Naive thymus-derived CD8-positive, alpha-beta T cell (primary cell): Measurements from ENCODE around the gene DAPK2. TPM values are rescaled to one million over a fixed set of nuclear protein-coding genes. Genes with fewer than 3 reads are reported as not detected.
A peak's percentile ranks its signal among the peaks of the same experiment; 100 is the strongest.

Experiments used
- ATAC-seq, 2 donors: fragments of 150-1000 bp; cut with Tn5 transposase in 1 of 2; sonication (Bioruptor Pico), chemical (Tn5 transposase) in 1 of 2; 1 replicate in 1 of 2; 2 replicates in 1 of 2; pipeline ENCODE4 v1.10.0; 2021; ENCODE audit warnings: mild to moderate bottlenecking in 2 of 2, moderate library complexity in 2 of 2
- POLR2A ChIA-PET: fragments of 350-600 bp; sonication (Branson Sonifier 250); formaldehyde crosslinking; loops from one replicate; lab custom pipeline; 2021; ENCODE audit warnings: antibody characterized with exemption; lab: Charles Lee
- DNase-seq, 10 donors: peaks; one replicate each; pipeline versions ENCODE4 v3.0.0 to v3.0.0-alpha.2; 2020 to 2022
- H3K27ac Mint-ChIP-seq, 10 donors: one replicate each; pipeline ENCODE4 v1.8.0; 2020 to 2022; ENCODE audit warnings: mild to moderate bottlenecking in 10 of 10, mixed read lengths in 10 of 10, moderate library complexity in 4 of 10, inconsistent platforms in 1 of 10
- H3K27me3 Mint-ChIP-seq, 5 donors: one replicate each; pipeline ENCODE4 v1.8.0; 2021 to 2022; ENCODE audit warnings: mixed read lengths in 5 of 5
- H3K36me3 Mint-ChIP-seq, 3 donors: one replicate each; pipeline ENCODE4 v1.8.0; 2020 to 2022; ENCODE audit warnings: mixed read lengths in 3 of 3, mild to moderate bottlenecking in 2 of 3, inconsistent platforms in 1 of 3
- H3K4me1 Mint-ChIP-seq, 4 donors: one replicate each; pipeline ENCODE4 v1.8.0; 2021 to 2022; ENCODE audit warnings: mixed read lengths in 4 of 4
- H3K4me3 Mint-ChIP-seq, 10 donors: one replicate each; pipeline ENCODE4 v1.8.0; 2020 to 2022; ENCODE audit warnings: mild to moderate bottlenecking in 10 of 10, mixed read lengths in 10 of 10, moderate library complexity in 6 of 10, inconsistent platforms in 1 of 10
- H3K9me3 Mint-ChIP-seq, 9 donors: one replicate each; pipeline ENCODE4 v1.8.0; 2020 to 2022; ENCODE audit warnings: mixed read lengths in 9 of 9, mild to moderate bottlenecking in 3 of 9, inconsistent platforms in 1 of 9, moderate library complexity in 1 of 9
- polyA plus RNA-seq, 3 donors: library from polyadenylated mRNA; unstranded; fragments of 300-500 nt; fragmentation: Illumina TruSeq; gene quantifications; one replicate each; pipeline ENCODE4 v1.2.3, GENCODE V29; 2021
- total RNA-seq, 8 experiments: library from RNA in 2 of 8; stranded (reverse) in 2 of 8; gene quantifications; one replicate each; pipeline ENCODE4 v1.2.3 and lab custom pipeline; 2021 to 2026

Gene DAPK2
- total and polyA plus RNA-seq, 5 experiments from 2014 or later, result 0.41 to 4.0 (median 1.3) TPM

GRCh38 chr15:63953524-63953923 is 92.8 kb downstream of the DAPK2 start:
- no peak for ATAC-seq
- Mint-ChIP-seq H3K27me3 (no peaks in the 10 kb centered on the region), H3K27ac (no peak overlapping the region), H3K36me3 (peaks cover 0 to under 1% (median 0%) of the 10 kb centered on the region in 3 donors), H3K4me1 (peaks cover 4 to 9% (median 6%) of the 10 kb centered on the region in 4 donors), H3K9me3 (peaks cover 0 to 4% (median 0%) of the 10 kb centered on the region in 9 donors), H3K4me3 (no peak overlapping the region)
- POLR2A ChIA-PET, result no interaction called here
- no peak for DNase-seq

- peak overlapping the region in 2 of 10 donors; percentile 38 to 77 for H3K27ac Mint-ChIP-seq
- H3K9me3 Mint-ChIP-seq, result no peaks in the 10 kb centered on the region
- no peaks in the 10 kb centered on the region for H3K36me3 Mint-ChIP-seq
- peaks cover 4 to 9% (median 6%) of the 10 kb centered on the region in 4 donors for H3K4me1 Mint-ChIP-seq
- no peak for ATAC-seq
- H3K4me3 Mint-ChIP-seq, result no peak overlapping the region
- POLR2A ChIA-PET, result no interaction called here
- no peak for DNase-seq
- H3K27me3 Mint-ChIP-seq, result no peaks in the 10 kb centered on the region
Observed at GRCh38 chr15:63950911-63951481, 95.3 kb downstream of the DAPK2 start.

- H3K4me3 Mint-ChIP-seq, result no peak overlapping the region
- POLR2A ChIA-PET, result no interaction called here
- no peaks in the 10 kb centered on the region for H3K36me3 Mint-ChIP-seq
- H3K27ac Mint-ChIP-seq, result peak overlapping the region in 1 of 10 donors; percentile 7
- H3K4me1 Mint-ChIP-seq, result peaks cover 8 to 16% (median 12%) of the 10 kb centered on the region in 4 donors
- H3K27me3 Mint-ChIP-seq, result no peaks in the 10 kb centered on the region
- no peak for ATAC-seq
- no peak for DNase-seq
- no peaks in the 10 kb centered on the region for H3K9me3 Mint-ChIP-seq
Observed at GRCh38 chr15:63948971-63949370, 97.3 kb downstream of the DAPK2 start.

- POLR2A ChIA-PET, result interaction anchor here (1.1 kb wide), 1 partner anchor 9 kb away, joined by 5 read pairs; no protein-coding TSS in a partner anchor
- Mint-ChIP-seq H3K9me3 (no peaks in the 10 kb centered on the region), H3K4me1 (peaks cover 8 to 16% (median 12%) of the 10 kb centered on the region in 4 donors), H3K36me3 (no peaks in the 10 kb centered on the region), H3K27ac (no peak overlapping the region), H3K27me3 (no peaks in the 10 kb centered on the region), H3K4me3 (no peak overlapping the region)
- DNase-seq (no peak), ATAC-seq (no peak)
Observed at GRCh38 chr15:63948436-63948835, 97.8 kb downstream of the DAPK2 start.

GRCh38 chr15:63947228-63947627 is 99.1 kb downstream of the DAPK2 start:
- ATAC-seq, result no peak
- no peaks in the 10 kb centered on the region for H3K36me3 Mint-ChIP-seq
- no peaks in the 10 kb centered on the region for H3K9me3 Mint-ChIP-seq
- H3K4me1 Mint-ChIP-seq, result peaks cover 9 to 15% (median 12%) of the 10 kb centered on the region in 4 donors
- H3K27me3 Mint-ChIP-seq, result no peaks in the 10 kb centered on the region
- DNase-seq, result no peak
- H3K27ac Mint-ChIP-seq, result peak overlapping the region in 1 of 10 donors; percentile 70
- H3K4me3 Mint-ChIP-seq, result no peak overlapping the region
- POLR2A ChIA-PET, result no interaction called here

GRCh38 chr15:63946524-63947065 is 99.7 kb downstream of the DAPK2 start:
- no peaks in the 10 kb centered on the region for H3K9me3 Mint-ChIP-seq
- H3K27me3 Mint-ChIP-seq, result no peaks in the 10 kb centered on the region
- H3K4me3 Mint-ChIP-seq, result no peak overlapping the region
- no peak for ATAC-seq
- H3K36me3 Mint-ChIP-seq, result no peaks in the 10 kb centered on the region
- peak overlapping the region in 2 of 10 donors; percentile 10 to 12 for H3K27ac Mint-ChIP-seq
- DNase-seq, result no peak
- POLR2A ChIA-PET, result interaction anchor here (0.5 to 0.9 kb wide), 2 partner anchors 87 to 170 kb away, joined by 3 to 4 read pairs; no protein-coding TSS in a partner anchor
- peaks cover 6 to 12% (median 9%) of the 10 kb centered on the region in 4 donors for H3K4me1 Mint-ChIP-seq

- no peaks in the 10 kb centered on the region for H3K9me3 Mint-ChIP-seq
- POLR2A ChIA-PET, result interaction anchor here (0.9 to 2.1 kb wide), 4 partner anchors 17 to 121 kb away, joined by 3 to 6 read pairs (median 3); no protein-coding TSS in a partner anchor
- no peak overlapping the region for H3K27ac Mint-ChIP-seq
- ATAC-seq (no peak), DNase-seq (no peak)
- H3K4me3 Mint-ChIP-seq, result no peak overlapping the region
- peaks cover 6 to 18% (median 10%) of the 10 kb centered on the region in 4 donors for H3K4me1 Mint-ChIP-seq
- no peaks in the 10 kb centered on the region for H3K36me3 Mint-ChIP-seq
- no peaks in the 10 kb centered on the region for H3K27me3 Mint-ChIP-seq
Observed at GRCh38 chr15:63945838-63946298, 100.4 kb downstream of the DAPK2 start.

- ATAC-seq (peak; percentile 88 to 98), DNase-seq (peak; percentile 29 to 76 (median 56))
- Mint-ChIP-seq H3K4me1 (peaks cover 6 to 23% (median 12%) of the 10 kb centered on the region in 4 donors), H3K9me3 (no peaks in the 10 kb centered on the region), H3K36me3 (no peaks in the 10 kb centered on the region), H3K27ac (peak overlapping the region in 9 of 10 donors; percentile 3 to 90 (median 73)), H3K27me3 (no peaks in the 10 kb centered on the region), H3K4me3 (peak overlapping the region in 1 of 10 donors; percentile 13)
- POLR2A ChIA-PET, result interaction anchor here (1.0 to 2.1 kb wide), 5 partner anchors 17 to 122 kb away, joined by 3 to 6 read pairs (median 3); no protein-coding TSS in a partner anchor
Observed at GRCh38 chr15:63945007-63945788, 101.1 kb downstream of the DAPK2 start.

- H3K27ac Mint-ChIP-seq, result peak overlapping the region in 6 of 10 donors; percentile 8 to 90 (median 66)
- no peak overlapping the region for H3K4me3 Mint-ChIP-seq
- ATAC-seq, result no peak
Observed at GRCh38 chr15:63944681-63944955, 101.7 kb downstream of the DAPK2 start.

GRCh38 chr15:63943829-63944680 is 102.2 kb downstream of the DAPK2 start:
- Mint-ChIP-seq H3K27ac (peak overlapping the region in 2 of 10 donors; percentile 8 to 39), H3K27me3 (no peaks in the 10 kb centered on the region), H3K4me3 (no peak overlapping the region), H3K4me1 (peaks cover 12 to 34% (median 23%) of the 10 kb centered on the region in 4 donors), H3K9me3 (no peaks in the 10 kb centered on the region), H3K36me3 (no peaks in the 10 kb centered on the region)
- POLR2A ChIA-PET, result interaction anchor here (1.1 to 2.1 kb wide), 3 partner anchors 32 to 111 kb away, joined by 3 to 6 read pairs (median 3); no protein-coding TSS in a partner anchor
- ATAC-seq (no peak), DNase-seq (no peak)

More at GRCh38 chr15:63944681-63944955, 101.7 kb downstream of the DAPK2 start:
- no peaks in the 10 kb centered on the region for H3K36me3 Mint-ChIP-seq
- no peaks in the 10 kb centered on the region for H3K9me3 Mint-ChIP-seq
- POLR2A ChIA-PET, result interaction anchor here (1.1 to 2.1 kb wide), 3 partner anchors 32 to 112 kb away, joined by 3 to 6 read pairs (median 3); no protein-coding TSS in a partner anchor
- no peak for DNase-seq
- H3K4me1 Mint-ChIP-seq, result peaks cover 8 to 29% (median 18%) of the 10 kb centered on the region in 4 donors
- no peaks in the 10 kb centered on the region for H3K27me3 Mint-ChIP-seq

- H3K27ac Mint-ChIP-seq, result peak overlapping the region in 8 of 10 donors; percentile 27 to 81 (median 50)
- no peaks in the 10 kb centered on the region for H3K36me3 Mint-ChIP-seq
- POLR2A ChIA-PET, result interaction anchor here (0.7 to 1.9 kb wide), 2 partner anchors 109 to 251 kb away, joined by 3 to 6 read pairs; partner anchors contain the start of gene HERC1
- H3K9me3 Mint-ChIP-seq, result no peaks in the 10 kb centered on the region
- no peak overlapping the region for H3K4me3 Mint-ChIP-seq
- no peaks in the 10 kb centered on the region for H3K27me3 Mint-ChIP-seq
- H3K4me1 Mint-ChIP-seq, result peaks cover 22 to 48% (median 36%) of the 10 kb centered on the region in 4 donors
- DNase-seq (no peak), ATAC-seq (no peak)
Observed at GRCh38 chr15:63942486-63943365, 103.6 kb downstream of the DAPK2 start.
